IMR-90 (cell line): ENCODE data around the gene PIGH. TPM values are rescaled to one million over a fixed set of nuclear protein-coding genes. Genes with fewer than 3 reads are reported as not detected.

ENCODE experiments used
- ATAC-seq: fragments of 200-7000 bp; cut with Tn5 transposase; 2 replicates; pipeline ENCODE4 v1.9.1; 2020; ENCODE audit warnings: low read depth, mild to moderate bottlenecking, moderate library complexity
- BruUV-seq: library from RNA; stranded (reverse); fragments of 400-500 nt; replicated peaks from 2 replicates; lab custom pipeline; 2021; lab: Mats Ljungman, UMichigan
- CTCF ChIA-PET: fragments of 300-600 bp; formaldehyde crosslinking; extraction: SDS; loops from one replicate; lab custom pipeline; 2021; ENCODE audit warnings: antibody characterized with exemption; lab: Yijun Ruan, JAX
- POLR2A ChIA-PET: fragments of 300-600 bp; sonication (Branson Sonifier 250); formaldehyde crosslinking; loops from one replicate; lab custom pipeline; 2022; ENCODE audit warnings: antibody characterized with exemption; ENCODE audit not compliant: unreplicated experiment; lab: Charles Lee
- DNase-seq: peaks from one replicate; pipeline ENCODE4 v3.0.0; 2013
- H2AFZ ChIP-seq: replicated peaks from 2 replicates; pipeline ENCODE3; 2013; ENCODE audit warnings: low read length, mild to moderate bottlenecking; ENCODE audit not compliant: poor library complexity
- H2AK5ac ChIP-seq: 2 replicates; pipeline ENCODE4 v1.6.1; 2013; ENCODE audit warnings: low read depth, low read length, inconsistent platforms
- H2AK9ac ChIP-seq: replicated peaks from 2 replicates; pipeline ENCODE3; 2013; ENCODE audit warnings: mild to moderate bottlenecking, low read depth, low read length, moderate library complexity; ENCODE audit not compliant: poor library complexity
- H2BK120ac ChIP-seq: 2 replicates; pipeline ENCODE4 v1.6.1; 2013; ENCODE audit warnings: low read depth, low read length, inconsistent platforms
- H2BK15ac ChIP-seq: 3 replicates; pipeline ENCODE4 v1.6.1; 2013; ENCODE audit warnings: low read depth, low read length, inconsistent platforms
- H2BK20ac ChIP-seq: 2 replicates; pipeline ENCODE4 v1.6.1; 2013; ENCODE audit warnings: low read depth, mild to moderate bottlenecking, inconsistent platforms, low read length, moderate library complexity
- H2BK5ac ChIP-seq: 2 replicates; pipeline ENCODE4 v1.6.1; 2013; ENCODE audit warnings: mild to moderate bottlenecking, low read depth, low read length, inconsistent platforms; ENCODE audit not compliant: poor library complexity, severe bottlenecking
- H3K14ac ChIP-seq: replicated peaks from 2 replicates; pipeline ENCODE4 v1.6.1; 2013; ENCODE audit warnings: low read depth, low read length, inconsistent platforms
- H3K18ac ChIP-seq: 2 replicates; pipeline ENCODE4 v1.6.1; 2013; ENCODE audit warnings: low read depth, low read length, control low read depth
- H3K23ac ChIP-seq: 2 replicates; pipeline ENCODE4 v1.6.1; 2013; ENCODE audit warnings: low read depth, low read length, inconsistent platforms
- H3K27ac ChIP-seq: 2 replicates; pipeline ENCODE4 v1.5.1; 2013; ENCODE audit warnings: mild to moderate bottlenecking, control low read depth, low read length; ENCODE audit not compliant: insufficient read depth
- H3K27me3 ChIP-seq: 2 replicates; pipeline ENCODE4 v1.6.1; 2013; ENCODE audit warnings: low read length; ENCODE audit not compliant: control insufficient read depth, insufficient read depth
- H3K36me3 ChIP-seq: 2 replicates; pipeline ENCODE4 v1.6.1; 2013; ENCODE audit warnings: low read length, mixed read lengths; ENCODE audit not compliant: control insufficient read depth, insufficient read depth
- H3K4ac ChIP-seq: 2 replicates; pipeline ENCODE4 v1.6.1; 2013; ENCODE audit warnings: low read depth, low read length, inconsistent platforms
- H3K4me1 ChIP-seq: 2 replicates; pipeline ENCODE4 v1.6.1; 2013; ENCODE audit warnings: low read length, mixed read lengths; ENCODE audit not compliant: control insufficient read depth, insufficient read depth
- H3K4me2 ChIP-seq: 2 replicates; pipeline ENCODE4 v1.6.1; 2013; ENCODE audit warnings: low read depth, mild to moderate bottlenecking, control low read depth, low read length, moderate library complexity
- H3K4me3 ChIP-seq: 2 replicates; pipeline ENCODE4 v1.5.1; 2013; ENCODE audit warnings: low read depth, mild to moderate bottlenecking, control low read depth, low read length, moderate library complexity; ENCODE audit not compliant: insufficient read depth
- H3K56ac ChIP-seq: 2 replicates; pipeline ENCODE4 v1.6.1; 2013; ENCODE audit warnings: low read length, inconsistent platforms; ENCODE audit not compliant: insufficient read depth; ENCODE audit errors: extremely low read depth
- H3K79me1 ChIP-seq, 2 experiments: 2 replicates each; pipeline ENCODE4 v1.6.1; 2013; ENCODE audit warnings: low read length in 2 of 2, inconsistent platforms in 1 of 2, low read depth in 1 of 2
- H3K9ac ChIP-seq: 2 replicates; pipeline ENCODE4 v1.6.1; 2013; ENCODE audit warnings: low read depth, low read length, control low read depth
- H3K9me1 ChIP-seq: 2 replicates; pipeline ENCODE4 v1.6.1; 2013; ENCODE audit warnings: low read length, inconsistent platforms; ENCODE audit not compliant: insufficient read depth
- H3K9me3 ChIP-seq: 2 replicates; pipeline ENCODE4 v1.6.1; 2013; ENCODE audit warnings: low read length; ENCODE audit not compliant: control insufficient read depth, insufficient read depth
- H4K20me1 ChIP-seq: 2 replicates; pipeline ENCODE4 v1.6.1; 2013; ENCODE audit warnings: low read length, inconsistent platforms; ENCODE audit not compliant: insufficient read depth
- H4K5ac ChIP-seq: 2 replicates; pipeline ENCODE4 v1.6.1; 2013; ENCODE audit warnings: mild to moderate bottlenecking, low read depth, low read length, control low read depth
- H4K8ac ChIP-seq, 2 experiments: 2 replicates each; pipeline ENCODE4 v1.6.1; 2013; ENCODE audit warnings: low read depth in 2 of 2, low read length in 2 of 2, control low read depth in 1 of 2, inconsistent platforms in 1 of 2
- H4K91ac ChIP-seq: 2 replicates; pipeline ENCODE4 v1.6.1; 2013; ENCODE audit warnings: low read depth, low read length, inconsistent platforms; ENCODE audit not compliant: insufficient read depth
- BHLHE40 ChIP-seq: fragments of 150-350 bp; IDR thresholded peaks from 2 replicates; pipeline ENCODE4 v1.6.1; 2016; ENCODE audit warnings: mild to moderate bottlenecking, low read depth, low read length
- CEBPB ChIP-seq: IDR thresholded peaks from 2 replicates; pipeline ENCODE4 v1.6.1; 2012; ENCODE audit warnings: low read depth, low read length, improper control_type of control experiment
- ELK1 ChIP-seq: fragments of 150-350 bp; IDR thresholded peaks from 2 replicates; pipeline ENCODE4 v1.6.1; 2016; ENCODE audit warnings: low read depth, mild to moderate bottlenecking, low read length, moderate library complexity, borderline replicate concordance
- MAZ ChIP-seq: IDR thresholded peaks from 2 replicates; pipeline ENCODE4 v1.6.1; 2012; ENCODE audit warnings: low read depth, mild to moderate bottlenecking, low read length, improper control_type of control experiment, moderate library complexity, borderline replicate concordance
- NFE2L2 ChIP-seq: fragments of 150-350 bp; IDR thresholded peaks from 2 replicates; pipeline ENCODE4 v1.6.1; 2016; ENCODE audit warnings: low read depth, mild to moderate bottlenecking, low read length
- POLR2A ChIP-seq: IDR thresholded peaks from 2 replicates; pipeline ENCODE4 v1.6.1; 2012; ENCODE audit warnings: mild to moderate bottlenecking, low read depth, low read length
- RFX5 ChIP-seq: IDR thresholded peaks from 2 replicates; pipeline ENCODE4 v1.8.0; 2012; ENCODE audit warnings: low read depth, mild to moderate bottlenecking, low read length, moderate library complexity
- SMC3 ChIP-seq: fragments of 150-350 bp; IDR thresholded peaks from 2 replicates; pipeline ENCODE4 v1.6.1; 2016; ENCODE audit warnings: low read depth, mild to moderate bottlenecking, antibody characterized with exemption, low read length, moderate library complexity
- WGBS, 2 experiments: methylation state at CpG; one replicate each; pipeline versions ENCODE4 v1.1.5 to v1.1.7; 2013; ENCODE audit warnings: missing lambda C conversion rate in 2 of 2; ENCODE audit not compliant: insufficient read length in 1 of 2; ENCODE audit errors: extremely low coverage in 2 of 2; 5-methylcytosine and 5-hydroxymethylcytosine counted together
- dilution Hi-C: fragments of 300-500 bp; cut with HindIII; formaldehyde crosslinking; loops from one replicate; pipeline ENCODE4 v1.14.3; 2018; ENCODE audit warnings: low sequenced_read_pairs; ENCODE audit not compliant: unreplicated experiment
- in situ Hi-C: fragments of 300-500 bp; cut with MboI; formaldehyde crosslinking; loops from 3 replicates; pipeline ENCODE4 v1.14.3; 2019; ENCODE audit warnings: low sequenced_read_pairs, inconsistent platforms, mixed read lengths
- intact Hi-C: fragments of 100-400 bp; cut with micrococcal nuclease; formaldehyde crosslinking; loops from 2 replicates; pipeline ENCODE4 v1.10.0; 2022
- polyA plus RNA-seq, 3 experiments: library from polyadenylated mRNA; depleted of rRNA; stranded (reverse); fragments of >200 nt; gene quantifications; 2 replicates each; pipeline ENCODE4 v1.2.3, GENCODE V29; 2012; ENCODE audit warnings: low replicate concordance in 1 of 3
- total RNA-seq: library from RNA; depleted of rRNA; stranded (reverse); fragments of >200 nt; gene quantifications from 2 replicates; pipeline ENCODE4 v1.2.3, GENCODE V29; 2012

PIGH gene
- total and polyA plus RNA-seq, 2 of the 4 experiments (the other 2 are of a cell fraction) = 7.9 to 13.5 TPM

- Histone ChIP-seq H4K20me1 (no peaks in the 10 kb centered on the region), H3K4me2 (no peak overlapping the region), H3K79me1 (no peaks in the 10 kb centered on the region), H3K27me3 (no peaks in the 10 kb centered on the region), H2BK120ac (no peak overlapping the region), H3K18ac (no peak overlapping the region), H2BK5ac (no peak overlapping the region), H2BK15ac (no peak overlapping the region), H2AK9ac (no peak overlapping the region), H3K14ac (no peak overlapping the region), H3K56ac (no peak overlapping the region), H3K4ac (no peak overlapping the region), H3K36me3 (peaks cover 5% of the 10 kb centered on the region; the same call in 1 of the 2 replicates), H4K91ac (no peak overlapping the region), H3K9ac (no peak overlapping the region), H3K9me1 (peaks cover 3% of the 10 kb centered on the region; the same call in 1 of the 2 replicates), H3K23ac (no peak overlapping the region), H2AK5ac (no peak overlapping the region), H3K9me3 (no peaks in the 10 kb centered on the region), H2BK20ac (no peak overlapping the region), H3K4me3 (no peak overlapping the region), H4K8ac (no peak overlapping the region), H4K5ac (no peak overlapping the region), H3K4me1 (no peaks in the 10 kb centered on the region), H3K27ac (no peak overlapping the region), H2AFZ (no peak overlapping the region)
- intact Hi-C loops = no loop called here
- BruUV-seq = no TSS peak
- in situ Hi-C loops = no loop called here
- DNase-seq (no peak), ATAC-seq (no peak)
- TF ChIP-seq BHLHE40 = no peak
- TF ChIP-seq SMC3 = no peak
- TF ChIP-seq CEBPB = no peak
- no peak for TF ChIP-seq NFE2L2
- TF ChIP-seq POLR2A = no peak
- no peak for TF ChIP-seq ELK1
- TF ChIP-seq RFX5 = no peak
- no peak for TF ChIP-seq MAZ
- no CpG with 5 or more reads among the region's 1 CpG for WGBS, 2 experiments
- POLR2A ChIA-PET = no interaction called here
- CTCF ChIA-PET = no interaction called here
- dilution Hi-C loops = no loop called here
These were observed 41.4 kb upstream of the PIGH start for GRCh38 chr14:67641480-67641879.
